HEK293T (cell line): Measurements from ENCODE around the gene TNPO3.

ENCODE experiments used
- ARNT ChIP-seq: fragments of 450-650 bp; IDR thresholded peaks from 2 replicates; pipeline ENCODE4 v1.6.1; 2017; ENCODE audit warnings: mild to moderate bottlenecking
- BHLHE40 ChIP-seq: fragments of 450-650 bp; IDR thresholded peaks from 2 replicates; pipeline ENCODE4 v1.6.1; 2016; ENCODE audit warnings: mild to moderate bottlenecking, moderate library complexity, borderline replicate concordance
- CTBP1 ChIP-seq: fragments of 450-650 bp; IDR thresholded peaks from 2 replicates; pipeline ENCODE4 v1.6.1; 2016; ENCODE audit warnings: borderline replicate concordance
- ELF4 ChIP-seq: fragments of 450-650 bp; IDR thresholded peaks from 2 replicates; pipeline ENCODE4 v1.6.1; 2017; ENCODE audit warnings: antibody characterized with exemption
- FOXK2 ChIP-seq: fragments of 450-650 bp; IDR thresholded peaks from 2 replicates; pipeline ENCODE4 v1.6.1; 2016; ENCODE audit warnings: mild to moderate bottlenecking
- FOXM1 ChIP-seq: fragments of 450-650 bp; IDR thresholded peaks from 2 replicates; pipeline ENCODE4 v1.6.1; 2017; ENCODE audit warnings: mild to moderate bottlenecking, borderline replicate concordance
- HDGF ChIP-seq: fragments of 450-650 bp; IDR thresholded peaks from 2 replicates; pipeline ENCODE4 v1.6.1; 2017; ENCODE audit warnings: antibody characterized with exemption, borderline replicate concordance
- L3MBTL2 ChIP-seq: fragments of 450-650 bp; conservative IDR thresholded peaks from 2 replicates; pipeline ENCODE4 v1.6.1; 2016; ENCODE audit warnings: mild to moderate bottlenecking
- LEF1 ChIP-seq: fragments of 450-650 bp; IDR thresholded peaks from 2 replicates; pipeline ENCODE4 v1.6.1; 2017; ENCODE audit warnings: mild to moderate bottlenecking, borderline replicate concordance
- NFRKB ChIP-seq: fragments of 450-650 bp; IDR thresholded peaks from 2 replicates; pipeline ENCODE4 v1.6.1; 2016; ENCODE audit warnings: mild to moderate bottlenecking, moderate library complexity
- SP1 ChIP-seq: fragments of 450-650 bp; IDR thresholded peaks from 2 replicates; pipeline ENCODE4 v1.6.1; 2017
- SUZ12 ChIP-seq: fragments of 450-650 bp; IDR thresholded peaks from 2 replicates; pipeline ENCODE4 v1.6.1; 2016; ENCODE audit warnings: mild to moderate bottlenecking
- TARDBP ChIP-seq: fragments of 450-650 bp; IDR thresholded peaks from 2 replicates; pipeline ENCODE4 v1.6.1; 2016

- TF ChIP-seq L3MBTL2 (no peak), ARNT (no peak), SUZ12 (no peak), ELF4 (no peak), FOXM1 (no peak), LEF1 (no peak), FOXK2 (no peak), SP1 (no peak), HDGF (no peak), CTBP1 (no peak), NFRKB (no peak), TARDBP (no peak), BHLHE40 (no peak)
Observed at GRCh38 chr7:128955981-128956380, 98.9 kb downstream of the TNPO3 start.
